HG02610 (cell line): ENCODE results near the gene KLHL26.
"Not testable (repeated sequence)": the region's sequence is repeated elsewhere in the genome, so short reads cannot be mapped to it uniquely, and the experiment has no call there.

Experiments
- ATAC-seq: cut with Tn5 transposase; IDR thresholded peaks from one replicate; pipeline ENCODE4 v1.9.1; 2021; ENCODE audit warnings: mild to moderate bottlenecking, moderate library complexity; ENCODE audit not compliant: unreplicated experiment

KLHL26 gene, protein sequence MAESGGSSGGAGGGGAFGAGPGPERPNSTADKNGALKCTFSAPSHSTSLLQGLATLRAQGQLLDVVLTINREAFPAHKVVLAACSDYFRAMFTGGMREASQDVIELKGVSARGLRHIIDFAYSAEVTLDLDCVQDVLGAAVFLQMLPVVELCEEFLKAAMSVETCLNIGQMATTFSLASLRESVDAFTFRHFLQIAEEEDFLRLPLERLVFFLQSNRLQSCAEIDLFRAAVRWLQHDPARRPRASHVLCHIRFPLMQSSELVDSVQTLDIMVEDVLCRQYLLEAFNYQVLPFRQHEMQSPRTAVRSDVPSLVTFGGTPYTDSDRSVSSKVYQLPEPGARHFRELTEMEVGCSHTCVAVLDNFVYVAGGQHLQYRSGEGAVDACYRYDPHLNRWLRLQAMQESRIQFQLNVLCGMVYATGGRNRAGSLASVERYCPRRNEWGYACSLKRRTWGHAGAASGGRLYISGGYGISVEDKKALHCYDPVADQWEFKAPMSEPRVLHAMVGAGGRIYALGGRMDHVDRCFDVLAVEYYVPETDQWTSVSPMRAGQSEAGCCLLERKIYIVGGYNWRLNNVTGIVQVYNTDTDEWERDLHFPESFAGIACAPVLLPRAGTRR

DNA sequence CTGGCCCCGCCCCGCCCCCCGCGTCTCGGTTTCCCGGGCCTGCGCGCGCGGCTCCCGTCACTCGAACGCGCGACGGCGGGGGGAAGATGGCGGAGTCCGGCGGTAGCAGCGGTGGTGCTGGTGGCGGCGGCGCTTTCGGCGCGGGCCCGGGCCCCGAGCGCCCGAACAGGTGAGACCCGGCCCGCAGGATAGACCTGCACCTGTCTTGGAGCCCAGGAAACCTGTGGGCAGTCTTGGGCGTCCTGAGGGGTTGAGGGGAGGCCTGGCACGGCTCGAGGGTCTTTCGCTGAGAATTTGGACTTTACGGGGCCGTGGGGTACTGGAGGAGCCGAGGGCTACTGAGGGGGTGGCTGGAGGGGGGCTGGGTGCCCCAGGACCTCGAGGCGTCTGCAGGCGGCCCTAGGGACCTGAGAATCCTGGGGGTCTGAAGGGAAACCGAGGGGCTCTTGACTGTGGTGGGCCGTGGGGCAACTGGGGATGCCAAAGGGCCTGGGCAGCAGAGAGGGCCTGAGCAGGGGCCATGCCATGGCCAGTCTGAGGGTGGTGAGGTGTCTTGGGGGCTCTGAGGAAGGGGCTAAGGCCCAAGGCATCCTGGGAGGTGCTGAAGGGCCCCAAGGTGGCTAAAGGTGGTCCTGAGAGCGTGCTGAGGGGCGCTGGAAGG, at the start of gene KLHL26:
TSS of gene KLHL26 (plus strand) at position 60 of the 661 bp plus-strand sequence. CDS start at position 87, 27 bp downstream.
- ATAC-seq: no peak

DNA sequence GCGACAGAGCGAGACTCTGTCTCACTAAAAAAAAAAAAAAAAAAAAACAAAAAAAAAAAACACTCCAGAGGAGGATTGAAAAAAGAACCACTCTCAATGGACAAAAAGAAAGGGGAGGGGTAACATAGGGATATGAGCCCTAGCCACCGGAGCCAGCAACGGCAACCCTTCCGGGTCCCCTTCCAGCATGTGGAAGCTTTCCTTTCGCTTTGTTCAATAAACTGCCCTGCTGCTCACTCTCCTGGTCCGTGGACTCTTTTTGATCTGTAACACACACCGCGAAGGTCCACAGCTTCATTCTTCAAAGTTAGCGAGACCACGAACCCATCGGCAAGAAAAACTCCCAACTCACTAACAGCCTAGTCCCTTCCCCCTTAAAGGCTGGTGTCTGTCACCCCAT, 49.3 kb upstream of the KLHL26 start:
- no peak for ATAC-seq

GRCh38 chr19:18587962-18588610, 48.7 kb upstream of the KLHL26 start:
- ATAC-seq: no peak

DNA sequence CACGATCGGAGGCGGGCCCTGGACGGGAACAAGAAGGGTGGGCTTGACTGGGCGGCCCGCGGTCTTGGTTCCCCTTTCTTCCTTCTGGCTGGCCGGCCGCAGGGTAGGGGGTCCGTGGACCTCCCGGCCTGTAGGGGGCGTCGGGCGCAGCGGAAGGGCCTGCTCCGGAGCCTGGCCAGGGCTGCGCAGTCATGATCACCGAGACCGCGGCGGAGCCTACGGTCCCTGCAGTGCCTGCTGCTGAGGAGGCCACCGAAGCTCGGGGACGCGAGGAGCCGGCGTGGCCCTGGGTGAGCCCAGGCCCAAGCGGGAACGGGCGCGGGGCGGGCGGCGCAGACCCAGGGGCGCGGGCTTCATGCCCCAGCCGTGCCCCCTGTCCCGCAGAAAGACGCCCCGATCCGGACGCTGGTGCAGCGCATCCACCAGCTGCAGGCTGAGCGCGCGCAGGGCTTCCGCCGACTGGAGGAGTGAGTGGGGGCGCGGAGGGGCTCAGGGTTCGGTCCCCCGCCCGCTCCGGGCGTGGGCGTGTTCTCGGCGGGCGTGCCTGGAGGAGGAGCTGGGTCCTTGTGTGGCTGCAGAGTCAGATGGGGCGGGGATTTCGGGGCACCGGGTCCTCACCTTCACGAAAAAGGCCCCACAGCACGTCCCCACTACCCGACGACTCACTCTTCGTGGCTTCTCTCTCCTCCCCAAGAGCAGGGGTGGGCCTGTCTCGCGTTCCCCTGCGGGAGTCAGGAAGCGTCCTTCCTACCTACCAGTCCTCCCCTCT, 48.0 kb upstream of the KLHL26 start, which contains the start of gene REX1BD:
TSS of gene REX1BD (plus strand) at position 188 of the 769 bp plus-strand sequence. CDS start at position 192, 4 bp downstream.
- peak; percentile 81 for ATAC-seq

DNA sequence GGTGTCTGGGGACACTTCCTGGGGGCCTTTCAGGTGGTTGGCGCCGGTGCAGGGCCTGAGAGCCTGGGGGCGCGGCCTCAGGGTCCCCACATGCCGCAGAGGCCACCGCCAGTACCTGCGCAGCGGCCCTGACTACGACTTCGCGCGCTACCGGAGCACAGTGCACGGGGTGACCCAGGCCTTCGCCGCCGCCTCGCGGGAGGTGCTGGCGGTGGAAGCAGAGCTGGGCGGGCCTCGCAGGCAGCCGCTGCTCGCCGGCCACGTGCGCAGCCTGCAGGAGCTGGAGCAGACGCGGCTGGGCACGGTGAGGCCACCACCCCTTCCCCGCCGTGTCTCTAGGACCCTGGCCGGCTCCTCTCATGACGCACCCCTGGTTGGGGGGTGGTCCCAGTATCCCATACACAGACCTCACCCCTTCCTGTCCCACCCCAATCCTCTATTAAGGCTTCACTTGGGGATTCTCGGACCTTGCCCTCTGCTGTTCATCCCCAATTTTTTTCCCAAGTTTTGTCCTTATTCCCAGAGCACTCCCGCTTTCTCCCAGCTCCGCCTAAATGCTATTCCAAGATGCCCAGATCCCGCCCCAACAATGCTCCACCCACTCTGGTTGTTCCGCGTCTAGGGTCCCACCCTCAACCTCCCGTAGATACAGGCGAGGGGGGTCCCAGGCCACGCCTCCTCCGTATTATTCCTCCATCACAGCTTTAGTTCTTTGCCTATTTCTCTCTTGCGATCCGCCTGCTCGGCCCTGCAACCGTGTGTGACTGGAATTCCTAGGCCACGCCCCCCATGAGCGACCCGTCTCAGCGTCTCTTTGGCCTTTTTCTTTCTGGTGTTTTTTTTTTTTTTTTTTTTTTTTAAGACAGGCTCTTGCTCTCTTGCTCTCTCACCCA, 47.2 kb upstream of the KLHL26 start:
- ATAC-seq: peak; percentile 23

DNA sequence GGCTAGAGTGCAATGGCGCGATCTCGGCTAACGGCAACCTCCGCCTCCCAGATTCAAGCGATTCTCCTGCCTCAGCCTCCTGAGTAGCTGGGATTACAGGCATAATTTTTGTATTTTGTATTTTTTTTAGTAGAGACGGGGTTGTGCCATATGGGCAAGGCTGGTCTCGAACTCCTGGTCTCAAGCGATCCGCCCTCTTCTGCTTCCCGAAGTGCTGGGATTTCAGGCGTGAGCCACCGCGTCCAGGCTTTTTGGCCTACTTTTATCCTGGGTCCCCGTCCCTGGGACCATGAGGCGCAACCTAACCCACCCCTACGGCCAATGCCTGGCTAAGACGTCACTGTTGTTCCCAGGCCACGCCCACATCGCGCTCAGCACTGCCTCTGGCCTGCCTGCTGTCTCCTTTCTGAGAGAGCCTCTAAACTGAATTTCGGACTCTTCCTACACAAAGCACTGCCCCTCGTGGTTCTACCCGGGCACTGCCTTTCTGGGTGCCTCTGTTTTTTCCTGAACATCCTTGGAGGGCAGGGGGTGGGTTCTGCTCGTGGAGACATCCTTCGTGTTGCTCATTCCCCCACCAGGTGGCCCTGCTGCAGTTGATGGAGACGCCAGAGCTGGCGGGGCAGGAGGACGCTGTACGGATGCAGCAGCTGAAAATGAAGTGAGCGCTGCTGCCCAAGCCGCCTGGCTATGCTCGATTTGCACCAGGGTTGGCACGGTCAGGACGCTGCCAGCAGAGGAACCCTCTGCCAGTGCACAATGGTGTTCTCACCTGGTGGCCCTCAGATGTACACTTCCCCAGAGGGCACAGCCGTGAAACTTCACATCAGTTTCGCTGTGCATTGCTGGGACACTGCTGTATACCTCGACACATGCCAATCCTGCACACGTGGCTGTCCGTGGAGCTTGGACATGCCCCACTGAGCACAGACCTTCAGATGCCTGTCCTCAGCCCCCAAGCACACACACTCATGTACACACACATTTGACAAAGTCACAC, 46.3 kb upstream of the KLHL26 start:
- no peak for ATAC-seq

GRCh38 chr19:18591735-18592385, 45.0 kb upstream of the KLHL26 start:
- no peak for ATAC-seq

DNA sequence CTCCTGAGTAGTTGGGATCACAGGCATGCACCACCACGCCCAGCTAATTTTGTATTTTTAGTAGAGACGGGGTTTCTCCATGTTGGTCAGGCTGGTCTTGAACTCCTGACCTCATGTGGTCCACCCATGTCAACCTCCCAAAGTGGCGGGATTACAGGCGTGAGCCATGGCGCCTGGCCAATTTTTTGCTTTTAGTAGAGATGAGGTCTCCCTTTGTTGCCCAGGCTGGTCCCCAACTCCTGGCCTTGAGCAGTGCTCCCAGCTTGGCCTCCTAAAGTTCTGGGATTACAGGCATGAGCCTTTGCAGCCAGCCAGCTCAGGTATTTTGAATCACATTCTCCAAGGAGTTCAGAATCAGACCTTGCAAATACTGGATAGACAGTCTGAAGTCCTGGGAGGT, 44.1 kb upstream of the KLHL26 start:
- not testable (repeated sequence) for ATAC-seq

DNA sequence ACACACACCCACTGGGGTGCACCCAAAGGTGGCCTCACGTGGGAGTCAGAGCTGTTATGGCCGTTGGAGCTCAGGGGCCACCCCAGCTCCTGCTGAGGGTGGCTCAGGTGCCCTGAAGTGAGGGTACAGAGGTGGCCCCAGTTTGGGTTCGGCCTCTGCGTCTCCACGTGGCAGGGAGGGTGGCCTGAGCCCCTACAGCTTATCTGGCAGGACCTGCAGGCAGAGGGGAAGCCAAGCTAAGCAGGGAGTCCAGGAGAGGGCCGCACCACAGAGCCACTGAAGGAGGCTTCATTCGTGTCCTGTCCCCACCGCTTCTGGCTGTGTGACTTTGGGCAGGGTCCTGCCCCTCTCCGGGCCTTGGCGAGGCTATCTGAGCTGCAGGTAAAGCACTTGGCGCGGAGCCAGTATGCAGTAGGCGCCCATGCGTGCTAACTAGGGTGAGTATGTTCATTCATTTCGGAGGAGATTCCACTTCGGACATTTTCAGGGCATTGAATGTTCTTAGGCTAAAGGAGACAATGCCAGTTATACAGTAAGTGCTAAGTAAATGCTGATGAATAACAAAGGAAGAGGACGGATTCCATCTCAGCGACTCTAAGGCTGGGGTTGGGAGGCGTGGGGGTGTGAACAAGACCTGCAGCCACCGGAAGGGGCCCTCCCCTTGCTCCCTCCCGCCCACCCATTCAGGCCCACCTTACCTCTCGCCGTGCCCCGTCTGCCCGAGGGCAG, 43.3 kb upstream of the KLHL26 start:
- ATAC-seq: no peak

DNA sequence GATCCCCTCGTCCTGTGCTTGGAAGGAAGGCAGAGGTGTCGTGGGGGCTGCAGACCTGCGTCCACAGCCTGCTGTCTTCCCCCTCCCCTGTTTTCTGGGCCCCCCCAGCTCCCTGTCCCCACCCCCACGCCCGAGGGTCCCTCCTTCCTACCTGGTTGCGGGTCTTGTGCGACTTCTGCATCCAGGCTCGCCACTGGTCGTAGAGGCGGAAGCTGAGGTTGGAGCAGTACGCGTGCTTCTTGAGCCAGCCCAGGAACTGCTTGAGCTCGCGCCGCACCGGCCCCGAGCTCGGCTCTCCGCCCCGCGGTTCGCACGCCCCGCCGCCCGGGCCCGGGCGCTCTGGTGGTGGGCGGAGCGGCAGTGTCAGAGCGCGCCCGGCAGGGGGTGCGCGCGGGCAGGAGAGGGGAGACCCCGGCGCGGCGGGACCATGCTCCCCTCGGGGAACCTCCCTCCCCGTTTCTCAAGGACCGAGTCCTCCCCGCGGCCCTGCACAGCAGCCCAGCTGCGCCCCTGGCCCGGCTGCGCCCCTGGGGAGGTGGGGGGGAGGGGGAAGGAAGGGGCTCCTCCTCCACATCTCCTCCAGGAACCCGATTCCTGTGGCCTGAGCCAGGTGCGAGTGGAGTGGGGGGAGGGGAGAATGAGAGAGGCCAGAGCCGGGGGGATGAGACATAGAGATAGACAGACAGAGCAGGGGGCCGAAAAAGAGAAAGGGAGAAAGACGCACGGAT, 42.6 kb upstream of the KLHL26 start:
- peak; percentile 56 for ATAC-seq

- ATAC-seq: no peak
Observed at GRCh38 chr19:18594824-18595373, 41.9 kb upstream of the KLHL26 start.

GRCh38 chr19:18595475-18595874, 41.4 kb upstream of the KLHL26 start:
- no peak for ATAC-seq

DNA sequence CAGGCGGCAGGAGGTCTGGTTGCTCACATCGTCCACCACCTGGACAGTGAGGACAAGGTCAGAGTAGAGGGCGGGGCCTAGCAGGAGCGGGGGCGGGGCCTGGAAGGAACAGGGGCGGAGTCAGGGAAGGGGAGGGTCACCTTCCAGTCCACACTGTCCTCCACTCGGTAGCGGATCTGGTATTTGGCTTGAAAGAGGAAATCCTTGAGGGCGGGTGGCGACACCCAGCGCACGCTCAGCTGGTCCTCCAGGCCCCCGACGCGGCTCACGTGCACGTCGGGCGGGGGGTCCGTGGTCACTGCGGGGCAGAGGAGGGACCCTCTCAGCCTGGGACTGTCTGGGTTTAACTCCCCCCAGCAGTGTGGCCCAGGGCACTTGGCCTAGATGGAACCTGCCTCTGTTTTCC, 40.1 kb upstream of the KLHL26 start:
- no peak for ATAC-seq

DNA sequence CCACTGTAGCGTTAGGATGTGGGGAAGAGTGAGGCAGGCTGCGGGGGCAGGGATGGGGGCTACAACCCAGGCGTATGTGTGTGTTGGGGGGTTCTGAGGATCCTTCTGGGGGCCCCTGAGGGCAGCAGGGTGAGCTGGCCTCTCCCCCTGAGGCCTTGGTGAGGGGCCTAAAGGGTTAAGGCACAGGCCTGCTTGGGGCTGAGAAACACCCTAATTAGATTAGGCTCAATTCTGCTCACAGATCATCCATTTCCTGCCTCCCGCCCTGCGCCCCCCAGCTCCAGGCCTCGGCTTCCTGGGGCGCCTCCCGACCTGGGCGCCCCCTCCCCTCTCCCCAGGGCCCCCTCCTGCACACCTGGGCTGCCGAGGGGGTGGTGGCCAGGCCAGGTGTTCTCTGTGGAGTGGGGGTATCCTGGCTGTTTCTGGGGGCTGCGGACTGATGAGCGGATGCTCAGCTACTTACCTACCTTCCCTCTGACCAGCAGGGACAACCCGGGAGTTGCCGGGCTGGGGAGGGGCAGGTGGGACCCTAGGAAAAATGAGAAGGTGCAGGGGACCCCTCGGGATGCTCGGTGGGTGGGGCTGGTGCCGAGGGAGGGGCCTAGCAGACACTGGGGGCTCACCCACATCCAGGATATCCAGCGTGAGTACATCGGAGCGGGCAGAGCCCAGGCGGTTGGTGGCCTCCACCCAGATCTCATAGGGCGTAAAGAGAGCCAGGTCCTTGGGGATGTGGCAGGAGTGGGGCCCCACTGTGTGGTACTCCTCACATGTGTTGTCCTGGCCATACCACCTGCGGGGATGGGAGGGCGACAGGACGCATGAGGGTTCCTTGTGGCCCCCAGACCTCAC, 38.8 kb upstream of the KLHL26 start:
- ATAC-seq: no peak

DNA sequence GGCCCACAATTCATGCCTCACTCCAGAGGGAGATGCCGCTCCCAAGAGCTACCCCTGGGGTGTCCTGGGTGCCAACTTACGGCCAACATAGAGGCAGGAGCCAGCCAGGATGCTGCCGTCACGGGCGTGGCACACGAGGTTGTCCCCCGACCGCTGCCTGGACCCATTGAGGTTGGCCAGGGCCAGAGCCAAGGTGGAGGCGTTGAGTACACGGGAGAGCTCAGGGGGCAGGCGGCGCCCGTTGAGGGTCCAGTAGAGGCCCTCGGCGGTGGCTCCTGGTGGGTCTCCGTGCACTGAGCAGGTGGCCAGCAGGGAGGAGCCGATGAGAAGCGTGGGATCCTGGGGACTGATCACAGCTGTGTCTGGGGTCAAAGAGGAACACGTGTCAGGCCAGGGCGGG, 37.3 kb upstream of the KLHL26 start:
- ATAC-seq: no peak
